GM21447 (cell line): ENCODE measurements around the gene ZFTA.
A peak's percentile ranks its signal among the peaks of the same experiment; 100 is the strongest.
"Not testable (repeated sequence)": the region's sequence is repeated elsewhere in the genome, so short reads cannot be mapped to it uniquely, and the experiment has no call there.

Experiments used
- ATAC-seq: cut with Tn5 transposase; IDR thresholded peaks from one replicate; pipeline ENCODE4 v1.9.1; 2021; ENCODE audit not compliant: unreplicated experiment

ZFTA gene

GRCh38 chr11:63768237-63769041, at the start of gene ZFTA:
Gene ZFTA (minus strand): TSS chr11:63768775. CDS start chr11:63768622, 153 bp downstream.
- peak; percentile 48 for ATAC-seq

DNA sequence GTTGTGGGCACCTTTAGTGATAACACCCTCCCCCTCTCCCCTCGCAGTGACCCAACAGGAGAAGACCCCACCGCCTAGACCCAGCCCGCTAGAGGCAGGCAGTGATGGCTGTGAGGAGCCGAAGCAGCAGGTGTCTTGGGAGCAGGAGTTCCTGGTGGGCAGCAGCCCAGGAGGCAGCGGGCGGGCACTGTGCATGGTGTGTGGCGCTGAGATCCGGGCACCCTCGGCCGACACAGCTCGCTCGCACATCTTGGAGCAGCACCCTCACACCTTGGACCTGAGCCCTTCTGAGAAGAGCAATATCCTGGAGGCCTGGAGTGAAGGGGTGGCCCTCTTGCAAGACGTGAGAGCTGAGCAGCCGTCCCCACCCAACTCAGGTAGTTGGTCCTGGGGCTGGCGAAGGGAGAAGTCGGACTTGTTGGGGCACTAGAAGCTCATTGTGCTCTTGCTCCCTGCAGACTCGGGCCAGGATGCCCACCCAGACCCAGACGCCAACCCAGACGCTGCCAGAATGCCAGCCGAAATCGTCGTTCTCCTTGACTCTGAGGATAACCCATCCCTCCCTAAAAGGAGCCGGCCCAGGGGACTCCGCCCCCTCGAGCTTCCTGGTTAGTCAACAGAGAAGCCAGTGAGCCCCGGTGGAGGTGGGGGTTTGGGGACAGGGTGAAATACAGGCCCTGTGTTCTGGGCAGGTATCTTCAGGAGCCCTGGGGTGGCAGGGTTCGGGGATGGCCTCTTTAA, 49.4 kb upstream of the ZFTA start:
- ATAC-seq = no peak

DNA sequence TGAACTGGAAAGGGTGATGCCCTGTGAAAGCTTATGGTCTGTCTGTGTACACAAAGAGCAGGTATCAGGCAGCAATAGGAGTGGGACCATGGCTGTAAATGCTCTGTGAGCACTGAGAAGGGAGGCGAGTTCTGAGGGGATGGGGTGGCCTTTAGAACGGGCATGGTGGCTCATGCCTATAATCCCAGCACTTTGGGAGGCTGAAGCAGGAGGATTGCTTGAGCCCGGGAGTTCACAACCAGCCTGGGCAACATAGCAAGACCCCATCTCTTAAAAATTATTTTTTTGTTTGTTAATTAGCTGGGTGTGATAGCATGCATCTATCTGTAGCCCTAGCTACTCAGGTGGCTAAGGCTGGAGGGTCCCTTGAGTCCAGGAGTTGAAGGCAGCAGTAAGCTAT, 48.2 kb upstream of the ZFTA start:
- ATAC-seq = no peak

DNA sequence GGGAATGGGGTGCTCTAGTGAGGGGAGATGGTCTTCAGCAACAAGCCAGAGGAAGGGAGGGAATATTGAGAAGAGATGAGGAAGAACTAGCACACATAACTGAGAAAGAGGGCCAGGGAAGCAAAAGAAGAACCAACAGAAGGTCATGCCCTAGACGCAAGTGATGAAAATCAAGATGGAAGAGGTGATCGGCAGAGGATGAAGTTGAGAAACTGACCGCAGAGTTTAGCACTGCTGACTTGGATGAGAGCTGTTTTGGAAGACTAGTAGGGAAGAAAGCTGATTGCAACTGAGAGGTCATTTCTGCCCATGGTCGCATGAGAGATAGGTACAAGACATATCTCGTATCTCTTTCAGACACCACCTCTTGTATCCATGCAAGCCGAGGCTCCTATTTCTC, 47.6 kb upstream of the ZFTA start:
- no peak for ATAC-seq

DNA sequence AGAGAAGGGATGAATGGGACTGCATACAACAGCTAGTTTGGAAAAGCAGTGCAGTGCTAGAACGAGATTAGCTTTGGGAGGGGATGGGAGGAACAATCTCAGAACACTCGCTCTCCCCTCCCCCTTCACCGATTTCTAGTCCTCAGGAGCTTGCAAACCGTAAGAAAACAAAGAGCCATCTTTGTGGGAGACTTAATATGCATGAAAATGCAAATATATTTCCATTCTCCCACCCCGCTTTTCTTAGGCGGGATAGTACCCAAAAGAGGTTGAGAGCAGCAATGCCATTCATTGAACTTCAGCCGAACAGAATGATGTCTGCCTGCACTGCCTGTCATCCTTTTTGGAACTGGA, 45.8 kb upstream of the ZFTA start:
- ATAC-seq = no peak

- ATAC-seq = peak; percentile 41
Measured at GRCh38 chr11:63813563-63814382, 45.2 kb upstream of the ZFTA start.

DNA sequence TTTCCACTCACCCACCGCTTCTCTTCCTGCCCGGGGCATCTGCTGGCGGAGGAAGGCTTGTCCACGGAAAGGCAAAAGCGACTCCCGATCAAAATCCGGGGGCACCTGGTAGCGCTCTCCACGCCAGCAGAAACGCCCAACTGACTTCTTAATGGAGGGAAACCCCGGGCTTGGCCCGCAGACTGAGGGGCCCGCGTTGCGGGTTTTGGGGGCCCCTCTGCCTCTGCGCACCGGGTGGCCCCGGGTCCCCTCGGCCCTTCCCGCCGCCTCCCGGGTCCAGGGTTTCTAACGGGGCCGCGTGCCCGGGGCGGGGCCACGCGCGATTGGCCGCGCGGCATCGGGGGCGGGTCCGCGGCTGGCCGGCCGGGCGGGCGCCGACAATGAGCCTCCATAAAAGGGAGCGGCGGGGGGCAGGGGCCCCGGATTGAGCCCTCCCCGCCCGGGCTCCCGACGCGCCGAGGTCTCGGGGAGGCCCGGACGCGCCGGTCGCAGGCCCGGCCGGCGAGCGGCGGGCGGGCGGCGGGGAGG, 44.5 kb upstream of the ZFTA start, which contains the start of gene SPINDOC:
SPINDOC (plus strand) TSS at position 422 of the 528 bp plus-strand sequence. CDS start 231 bp downstream, outside the sequence.
- ATAC-seq = peak; percentile 71

GRCh38 chr11:63811522-63811921, 42.9 kb upstream of the ZFTA start:
- ATAC-seq = no peak

- ATAC-seq = not testable (repeated sequence)
Measured at GRCh38 chr11:63810383-63810782, 41.8 kb upstream of the ZFTA start.

- ATAC-seq = no peak
Measured at GRCh38 chr11:63805844-63806415, 37.4 kb upstream of the ZFTA start.

DNA sequence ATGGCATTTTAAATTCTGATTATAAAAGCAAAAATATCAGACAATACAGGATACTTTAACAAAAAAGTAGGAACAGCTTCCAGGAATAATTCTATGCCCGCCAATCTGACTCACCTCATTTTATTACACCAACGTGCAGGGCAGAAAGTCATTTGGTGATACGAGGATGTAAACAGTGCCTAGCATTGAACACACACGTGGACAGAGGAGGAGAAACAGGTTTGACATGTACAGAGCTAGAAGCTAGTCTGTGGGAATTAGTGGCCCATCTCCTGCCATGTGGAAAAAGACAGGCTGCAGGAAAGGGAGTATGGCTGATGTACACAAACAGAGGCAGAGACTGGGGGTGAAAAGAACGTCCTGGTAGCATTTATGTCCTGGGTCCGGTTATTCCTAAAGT, 35.7 kb upstream of the ZFTA start:
- ATAC-seq = no peak

- ATAC-seq = no peak
Measured at GRCh38 chr11:63802637-63803414, 34.3 kb upstream of the ZFTA start.

- ATAC-seq = no peak
Measured at GRCh38 chr11:63800921-63801320, 32.3 kb upstream of the ZFTA start.

GRCh38 chr11:63795066-63795465, 26.5 kb upstream of the ZFTA start:
- no peak for ATAC-seq

- ATAC-seq = no peak
Measured at GRCh38 chr11:63793161-63793560, 24.6 kb upstream of the ZFTA start.

DNA sequence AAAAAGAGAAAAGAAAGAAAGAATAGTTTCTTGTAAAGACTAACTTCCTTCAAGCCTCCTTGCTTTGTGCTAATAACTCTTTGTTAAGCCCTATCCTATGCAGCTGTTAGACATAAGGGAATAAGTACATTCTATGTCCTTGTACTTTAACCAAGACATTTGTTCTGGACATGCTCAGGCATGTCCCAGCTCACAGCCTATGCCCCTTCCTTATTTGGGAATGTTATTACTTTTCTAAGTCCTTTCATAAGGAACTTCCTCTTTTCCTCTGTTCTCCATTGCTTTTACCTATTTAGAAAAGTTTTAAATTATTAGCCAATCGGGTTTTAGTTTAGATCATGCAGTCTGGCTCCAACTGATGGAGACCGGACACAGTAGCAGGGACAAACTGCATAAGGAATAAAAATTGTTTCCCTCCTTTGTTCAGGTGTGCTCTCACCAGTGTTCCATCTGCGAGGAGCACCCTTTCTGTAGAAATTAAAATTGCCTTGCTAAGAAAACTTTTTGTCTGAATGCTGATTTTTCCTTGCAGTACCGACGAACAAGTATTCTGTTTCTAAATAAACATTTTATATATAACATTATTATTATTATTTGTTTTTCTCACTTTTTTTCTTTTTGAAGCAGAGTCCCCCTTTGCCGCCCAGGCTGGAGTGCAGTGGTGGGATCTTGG, 23.1 kb upstream of the ZFTA start:
- ATAC-seq = no peak

DNA sequence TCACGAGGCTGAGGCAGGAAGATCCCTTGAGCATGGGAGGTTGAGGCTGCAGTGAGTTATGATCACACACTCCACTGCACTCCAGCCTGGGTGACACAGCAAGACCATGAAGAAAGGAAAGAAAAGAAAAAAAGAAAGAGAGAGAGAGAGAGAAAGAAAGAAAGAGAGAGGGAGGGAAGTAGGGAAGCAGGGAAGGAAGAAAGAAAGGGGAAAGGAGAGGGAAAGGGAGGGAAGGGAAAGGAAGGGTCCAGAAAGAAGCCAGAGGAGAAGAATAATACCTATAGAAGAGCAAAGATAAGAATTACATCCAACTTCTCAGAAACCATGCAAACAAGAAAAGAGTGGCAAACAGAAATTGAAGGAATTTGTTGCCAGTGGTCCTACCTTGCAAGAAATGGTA, 17.2 kb upstream of the ZFTA start:
- no peak for ATAC-seq

DNA sequence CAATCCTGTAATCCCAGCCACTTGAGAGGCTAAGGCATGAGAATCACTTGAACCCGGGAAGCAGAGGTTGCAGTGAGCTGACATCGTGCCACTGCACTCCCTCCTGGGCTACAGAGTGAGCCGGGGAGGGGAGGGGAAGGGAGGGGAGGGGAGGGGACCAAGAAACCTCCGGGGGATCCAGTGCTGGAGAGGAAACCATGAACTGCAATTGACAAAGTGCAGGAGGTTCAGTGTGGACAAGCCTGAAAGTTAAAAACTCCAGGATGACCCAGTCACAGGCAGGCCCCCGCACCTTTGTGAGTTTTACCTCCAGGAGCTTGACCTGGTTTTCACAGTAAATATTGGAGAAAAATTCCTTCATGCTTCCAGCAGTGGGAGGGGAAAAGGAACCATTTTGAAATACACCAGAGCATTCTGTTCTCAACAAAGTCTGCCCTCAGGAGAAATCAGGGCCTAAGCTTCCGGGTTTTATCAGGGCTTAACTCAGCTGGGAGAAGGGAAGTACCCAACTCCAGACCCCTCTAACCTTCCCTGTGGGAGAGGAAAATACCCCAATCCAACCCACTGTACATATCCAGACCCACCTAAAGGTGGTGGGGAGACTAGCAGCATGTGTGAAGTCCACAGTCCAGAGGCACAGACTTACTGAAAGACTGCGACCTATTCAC, 15.5 kb upstream of the ZFTA start:
- no peak for ATAC-seq

- ATAC-seq = no peak
Measured at GRCh38 chr11:63782749-63783148, 14.2 kb upstream of the ZFTA start.
